ENCODE results near the gene ARID3A. TPM values are rescaled to one million over a fixed set of nuclear protein-coding genes. Genes with fewer than 3 reads are reported as not detected.

Gene ARID3A
- total RNA-seq, 1 donor from 2014 or later, result 35.0 TPM

DNA sequence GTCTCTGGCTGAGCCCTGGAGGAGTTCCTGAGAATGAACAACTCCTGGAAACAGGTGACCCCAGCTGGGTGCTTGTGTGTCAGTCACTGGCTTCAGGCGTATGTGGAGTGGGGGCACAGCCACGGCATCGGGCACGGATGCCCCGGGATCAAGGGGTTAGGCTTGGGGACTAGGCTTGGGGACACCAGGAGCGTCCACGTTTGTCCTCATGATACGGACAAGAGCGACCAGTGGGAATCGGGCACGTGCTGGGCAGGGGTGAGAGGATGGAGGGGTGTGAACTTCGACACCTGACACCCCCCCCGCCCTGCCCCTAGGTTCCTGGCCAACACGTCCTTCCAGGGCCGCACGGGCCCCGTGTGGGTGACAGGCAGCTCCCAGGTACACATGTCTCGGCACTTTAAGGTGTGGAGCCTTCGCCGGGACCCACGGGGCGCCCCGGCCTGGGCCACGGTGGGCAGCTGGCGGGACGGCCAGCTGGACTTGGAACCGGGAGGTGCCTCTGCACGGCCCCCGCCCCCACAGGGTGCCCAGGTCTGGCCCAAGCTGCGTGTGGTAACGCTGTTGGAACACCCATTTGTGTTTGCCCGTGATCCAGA lies 78.5 kb downstream of the ARID3A start:
- Mint-ChIP-seq H3K9me3 (no peaks in the 10 kb centered on the region), H3K36me3 (ENCODE audit: low read depth) (peaks cover 2% of the 10 kb centered on the region), H3K4me1 (ENCODE audit: low read depth) (peaks cover 2% of the 10 kb centered on the region), H3K27me3 (ENCODE audit: insufficient read depth) (peaks cover 13% of the 10 kb centered on the region), H3K4me3 (no peak overlapping the region), H3K27ac (no peak overlapping the region)
- intact Hi-C loops (cut with micrococcal nuclease), result no loop called here
- no peak for DNase-seq (ENCODE audit: low spot score)

DNA sequence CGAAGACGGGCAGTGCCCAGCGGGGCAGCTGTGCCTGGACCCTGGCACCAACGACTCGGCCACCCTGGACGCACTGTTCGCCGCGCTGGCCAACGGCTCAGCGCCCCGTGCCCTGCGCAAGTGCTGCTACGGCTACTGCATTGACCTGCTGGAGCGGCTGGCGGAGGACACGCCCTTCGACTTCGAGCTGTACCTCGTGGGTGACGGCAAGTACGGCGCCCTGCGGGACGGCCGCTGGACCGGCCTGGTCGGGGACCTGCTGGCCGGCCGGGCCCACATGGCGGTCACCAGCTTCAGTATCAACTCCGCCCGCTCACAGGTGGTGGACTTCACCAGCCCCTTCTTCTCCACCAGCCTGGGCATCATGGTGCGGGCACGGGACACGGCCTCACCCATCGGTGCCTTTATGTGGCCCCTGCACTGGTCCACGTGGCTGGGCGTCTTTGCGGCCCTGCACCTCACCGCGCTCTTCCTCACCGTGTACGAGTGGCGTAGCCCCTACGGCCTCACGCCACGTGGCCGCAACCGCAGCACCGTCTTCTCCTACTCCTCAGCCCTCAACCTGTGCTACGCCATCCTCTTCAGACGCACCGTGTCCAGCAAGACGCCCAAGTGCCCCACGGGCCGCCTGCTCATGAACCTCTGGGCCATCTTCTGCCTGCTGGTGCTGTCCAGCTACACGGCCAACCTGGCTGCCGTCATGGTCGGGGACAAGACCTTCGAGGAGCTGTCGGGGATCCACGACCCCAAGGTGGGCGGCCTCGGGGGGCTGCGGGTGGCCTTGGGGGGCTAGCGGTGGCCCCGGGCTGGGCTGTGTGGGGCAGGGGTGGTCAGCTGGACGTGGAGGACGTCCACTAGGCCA lies 79.2 kb downstream of the ARID3A start:
- Mint-ChIP-seq H3K27ac (no peak overlapping the region), H3K4me3 (no peak overlapping the region), H3K27me3 (ENCODE audit: insufficient read depth) (peaks cover 8% of the 10 kb centered on the region), H3K9me3 (no peaks in the 10 kb centered on the region), H3K4me1 (ENCODE audit: low read depth) (no peaks in the 10 kb centered on the region), H3K36me3 (ENCODE audit: low read depth) (peaks cover 4% of the 10 kb centered on the region)
- intact Hi-C loops (cut with micrococcal nuclease), result no loop called here
- no peak for DNase-seq (ENCODE audit: low spot score)

DNA sequence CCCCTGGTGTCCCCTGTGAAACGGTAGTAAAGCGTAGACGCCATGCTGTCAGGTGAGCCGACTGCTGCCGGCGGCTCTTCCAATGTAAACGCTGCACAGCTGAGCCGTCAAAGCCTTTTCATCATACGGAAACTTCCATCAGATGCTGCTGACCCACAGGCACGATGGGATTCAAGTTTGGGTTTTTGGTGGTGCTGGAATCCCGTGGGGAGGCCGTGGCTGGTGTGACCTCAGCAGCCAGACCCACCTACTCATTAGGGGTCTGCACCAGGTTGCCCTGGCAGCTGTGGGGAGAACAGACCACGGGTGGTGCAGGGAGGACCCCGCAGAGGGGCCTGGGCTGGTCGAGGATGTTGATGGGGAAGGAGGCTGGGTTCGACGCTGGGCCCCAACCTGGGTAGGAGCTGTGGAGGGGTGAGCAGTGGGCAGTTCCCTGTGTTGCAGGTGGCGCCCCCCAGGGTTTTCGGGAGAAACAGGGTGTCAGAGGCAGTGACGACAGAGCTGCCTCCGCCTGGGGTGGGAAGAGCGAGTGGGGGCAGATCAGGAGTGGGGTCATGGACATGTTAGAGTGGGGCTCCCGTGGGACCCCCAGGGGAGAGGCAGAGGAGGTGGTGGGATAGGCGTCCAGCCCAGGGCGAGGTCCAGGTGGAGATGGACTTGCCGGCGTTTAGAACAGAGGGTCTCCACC lies 81.0 kb downstream of the ARID3A start:
- Mint-ChIP-seq H3K36me3 (ENCODE audit: low read depth) (peaks cover 4% of the 10 kb centered on the region), H3K27ac (no peak overlapping the region), H3K27me3 (ENCODE audit: insufficient read depth) (peaks cover 2% of the 10 kb centered on the region), H3K4me1 (ENCODE audit: low read depth) (no peaks in the 10 kb centered on the region), H3K9me3 (no peaks in the 10 kb centered on the region), H3K4me3 (no peak overlapping the region)
- intact Hi-C loops (cut with micrococcal nuclease), result no loop called here
- no peak for DNase-seq (ENCODE audit: low spot score)

DNA sequence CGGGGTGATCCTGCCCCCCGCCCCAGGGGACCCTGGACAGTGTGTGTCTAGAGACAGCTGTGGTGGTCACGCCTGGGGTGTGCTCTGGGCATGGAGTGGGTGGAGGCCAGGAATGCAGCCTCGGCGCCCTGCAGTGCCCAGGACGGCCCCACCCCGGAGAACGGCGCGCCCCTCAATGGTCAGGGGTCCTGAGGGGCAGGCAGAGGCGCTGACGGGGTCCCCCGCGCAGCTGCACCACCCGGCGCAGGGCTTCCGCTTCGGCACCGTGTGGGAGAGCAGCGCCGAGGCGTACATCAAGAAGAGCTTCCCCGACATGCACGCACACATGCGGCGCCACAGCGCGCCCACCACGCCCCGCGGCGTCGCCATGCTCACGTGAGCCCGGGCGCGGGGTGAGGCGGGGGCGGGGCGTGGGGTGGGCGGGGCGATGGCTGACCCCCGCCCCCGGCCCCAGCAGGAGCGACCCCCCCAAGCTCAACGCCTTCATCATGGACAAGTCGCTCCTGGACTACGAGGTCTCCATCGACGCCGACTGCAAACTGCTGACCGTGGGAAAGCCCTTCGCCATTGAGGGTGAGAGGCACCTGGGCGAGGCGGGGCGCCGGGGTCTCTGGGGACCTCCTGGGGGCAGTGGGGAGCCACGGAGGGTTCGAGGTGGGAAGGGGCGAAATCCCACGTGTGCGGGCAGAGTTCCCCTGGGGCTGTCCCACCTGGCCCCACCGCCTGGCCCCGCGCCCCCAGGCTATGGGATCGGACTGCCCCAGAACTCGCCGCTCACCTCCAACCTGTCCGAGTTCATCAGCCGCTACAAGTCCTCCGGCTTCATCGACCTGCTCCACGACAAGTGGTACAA lies 81.8 kb downstream of the ARID3A start:
- Mint-ChIP-seq H3K27me3 (ENCODE audit: insufficient read depth) (no peaks in the 10 kb centered on the region), H3K27ac (no peak overlapping the region), H3K4me3 (no peak overlapping the region), H3K4me1 (ENCODE audit: low read depth) (no peaks in the 10 kb centered on the region), H3K9me3 (no peaks in the 10 kb centered on the region), H3K36me3 (ENCODE audit: low read depth) (peaks cover 4% of the 10 kb centered on the region)
- intact Hi-C loops (cut with micrococcal nuclease), result no loop called here
- DNase-seq (ENCODE audit: low spot score), result no peak

DNA sequence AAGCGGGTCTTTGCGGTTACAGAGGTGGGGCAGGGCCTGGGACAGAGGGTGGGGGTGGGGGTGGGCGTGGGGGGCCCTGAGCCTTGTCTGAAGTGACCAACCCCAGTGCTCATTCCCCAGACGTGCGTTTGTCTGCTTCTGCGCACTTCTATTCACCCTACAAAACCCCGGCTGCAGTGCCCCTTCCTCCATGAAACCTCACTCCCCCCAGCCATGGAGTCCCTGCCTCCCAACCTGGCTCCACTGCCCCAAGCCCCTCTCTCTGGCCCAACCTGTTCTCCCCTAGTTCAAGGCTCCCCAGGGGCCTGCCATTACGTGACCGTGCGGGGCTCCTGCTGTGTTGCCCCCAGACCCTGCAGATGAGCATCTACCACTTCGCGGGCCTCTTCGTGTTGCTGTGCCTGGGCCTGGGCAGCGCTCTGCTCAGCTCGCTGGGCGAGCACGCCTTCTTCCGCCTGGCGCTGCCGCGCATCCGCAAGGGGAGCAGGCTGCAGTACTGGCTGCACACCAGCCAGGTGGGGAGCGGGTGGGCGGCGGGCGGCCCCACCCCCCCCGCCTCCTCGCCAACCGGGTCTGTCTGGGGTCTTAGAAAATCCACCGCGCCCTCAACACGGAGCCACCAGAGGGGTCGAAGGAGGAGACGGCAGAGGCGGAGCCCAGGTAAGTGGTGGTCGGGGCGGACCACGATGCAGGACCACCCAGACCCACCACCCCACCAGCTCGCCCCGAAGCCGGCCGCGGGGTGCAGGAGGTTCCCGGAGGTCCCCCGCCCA lies 82.6 kb downstream of the ARID3A start:
- intact Hi-C loops (cut with micrococcal nuclease), result no loop called here
- Mint-ChIP-seq H3K9me3 (no peaks in the 10 kb centered on the region), H3K4me1 (ENCODE audit: low read depth) (no peaks in the 10 kb centered on the region), H3K27ac (no peak overlapping the region), H3K36me3 (ENCODE audit: low read depth) (peaks cover 4% of the 10 kb centered on the region), H3K4me3 (no peak overlapping the region), H3K27me3 (ENCODE audit: insufficient read depth) (no peaks in the 10 kb centered on the region)
- no peak for DNase-seq (ENCODE audit: low spot score)

DNA sequence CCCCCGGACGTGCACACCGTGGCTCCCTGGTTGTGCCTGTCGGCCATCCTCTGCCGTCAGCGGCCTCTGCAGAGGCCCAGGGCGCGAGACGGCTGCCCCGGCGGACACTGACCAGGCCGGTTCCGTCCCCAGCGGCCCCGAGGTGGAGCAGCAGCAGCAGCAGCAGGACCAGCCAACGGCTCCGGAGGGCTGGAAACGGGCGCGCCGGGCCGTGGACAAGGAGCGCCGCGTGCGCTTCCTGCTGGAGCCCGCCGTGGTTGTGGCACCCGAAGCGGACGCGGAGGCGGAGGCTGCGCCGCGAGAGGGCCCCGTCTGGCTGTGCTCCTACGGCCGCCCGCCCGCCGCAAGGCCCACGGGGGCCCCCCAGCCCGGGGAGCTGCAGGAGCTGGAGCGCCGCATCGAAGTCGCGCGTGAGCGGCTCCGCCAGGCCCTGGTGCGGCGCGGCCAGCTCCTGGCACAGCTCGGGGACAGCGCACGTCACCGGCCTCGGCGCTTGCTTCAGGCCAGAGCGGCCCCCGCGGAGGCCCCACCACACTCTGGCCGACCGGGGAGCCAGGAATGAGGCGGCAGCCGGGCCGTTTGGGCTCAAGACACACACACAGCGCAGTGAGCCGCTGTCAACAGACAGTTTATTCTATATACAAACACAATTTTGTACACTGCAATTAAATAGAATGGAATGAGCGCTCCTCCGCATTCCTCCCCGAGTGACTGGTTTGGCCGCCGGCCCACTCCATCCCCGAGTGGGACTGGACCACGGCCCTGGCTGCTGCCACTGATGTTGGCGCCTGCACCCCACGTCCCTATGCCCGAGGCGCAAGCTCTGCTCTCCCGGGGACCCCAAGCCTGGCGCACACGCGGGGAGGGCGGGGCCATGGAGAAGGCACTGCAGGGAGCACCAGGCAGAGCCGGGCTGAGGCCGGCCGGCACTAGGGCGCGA lies 83.5 kb downstream of the ARID3A start:
- no peaks in the 10 kb centered on the region for H3K4me1 Mint-ChIP-seq (ENCODE audit: low read depth)
- no peaks in the 10 kb centered on the region for H3K27me3 Mint-ChIP-seq (ENCODE audit: insufficient read depth)
- no peak for DNase-seq (ENCODE audit: low spot score)
- intact Hi-C loops (cut with micrococcal nuclease), result no loop called here
- no peak overlapping the region for H3K27ac Mint-ChIP-seq
- no peaks in the 10 kb centered on the region for H3K9me3 Mint-ChIP-seq
- H3K4me3 Mint-ChIP-seq, result no peak overlapping the region
- H3K36me3 Mint-ChIP-seq (ENCODE audit: low read depth), result peaks cover 6% of the 10 kb centered on the region

DNA sequence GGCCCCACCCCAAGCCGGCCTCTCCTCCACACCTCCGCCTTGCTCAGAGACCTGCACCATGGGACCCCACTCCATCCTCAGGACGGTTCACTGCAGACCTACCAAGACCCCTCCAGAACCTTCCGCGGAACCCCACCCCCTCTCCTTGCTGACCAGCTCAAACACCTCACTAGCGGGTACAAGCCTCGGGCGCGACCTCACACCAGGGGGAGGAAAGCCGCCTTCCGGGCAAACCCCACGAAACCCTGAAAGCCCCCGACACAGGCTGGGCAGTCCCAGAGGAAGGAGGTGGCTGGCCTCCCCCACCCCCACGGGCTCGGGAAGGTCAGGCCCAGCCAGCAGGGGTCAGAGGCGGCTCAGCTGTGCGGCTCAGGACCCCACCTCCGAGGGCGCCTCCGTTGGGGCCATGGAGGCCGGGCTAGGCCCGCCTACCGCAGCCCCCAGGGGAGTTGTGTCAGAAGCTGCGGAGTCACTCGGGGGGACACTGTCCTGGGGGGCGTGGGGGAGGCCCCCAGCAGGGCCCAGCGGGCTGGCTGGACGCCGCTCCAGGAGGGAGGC lies 84.2 kb downstream of the ARID3A start:
- Mint-ChIP-seq H3K4me3 (no peak overlapping the region), H3K27me3 (ENCODE audit: insufficient read depth) (no peaks in the 10 kb centered on the region), H3K9me3 (no peaks in the 10 kb centered on the region), H3K27ac (no peak overlapping the region), H3K4me1 (ENCODE audit: low read depth) (no peaks in the 10 kb centered on the region), H3K36me3 (ENCODE audit: low read depth) (peaks cover 6% of the 10 kb centered on the region)
- intact Hi-C loops (cut with micrococcal nuclease), result no loop called here
- DNase-seq (ENCODE audit: low spot score), result no peak

DNA sequence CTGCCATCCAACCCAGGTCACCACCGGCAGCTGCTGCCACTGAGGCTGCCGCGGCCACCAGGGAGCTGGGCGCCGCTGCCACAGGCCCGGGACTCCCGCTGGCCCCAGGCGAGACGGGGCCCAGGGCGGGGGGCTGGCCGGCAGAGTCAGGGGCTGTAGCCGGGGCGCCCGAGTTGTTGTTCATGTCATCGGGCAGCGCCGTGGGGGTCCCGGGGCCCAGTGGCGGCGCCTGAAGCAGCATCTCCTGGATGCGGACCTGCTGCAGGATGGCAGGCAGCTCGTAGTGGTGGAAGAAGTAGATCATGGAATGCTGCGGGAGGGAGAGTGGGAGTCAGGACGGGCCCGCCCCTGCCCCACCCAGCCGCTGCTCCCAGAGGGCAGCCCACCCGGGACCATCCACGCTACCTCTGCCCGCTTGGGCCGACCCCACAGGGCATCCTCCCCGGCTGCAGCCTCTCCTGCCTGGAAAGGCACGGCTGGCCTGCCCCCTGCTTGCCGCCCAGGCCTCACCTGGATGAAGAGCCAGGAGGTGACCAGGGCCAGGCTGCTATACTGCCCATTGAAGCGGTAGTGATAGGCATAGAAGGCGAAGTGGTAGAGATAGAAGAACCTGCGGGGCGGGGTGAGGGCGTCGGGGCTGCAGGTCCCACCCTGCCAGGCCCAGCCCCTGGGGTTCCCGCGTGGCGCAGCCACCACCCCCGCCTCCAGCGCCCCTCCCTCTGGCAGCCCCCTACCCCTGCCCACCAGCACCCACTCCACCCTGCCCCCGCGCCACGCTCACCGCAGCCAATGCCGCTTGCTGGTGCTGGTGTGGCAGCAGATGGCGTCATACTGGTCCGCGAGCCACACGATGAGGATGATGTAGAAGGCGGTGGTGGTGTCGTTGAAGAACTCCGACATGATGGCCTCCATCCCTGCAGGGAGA lies 85.0 kb downstream of the ARID3A start:
- H3K4me3 Mint-ChIP-seq, result no peak overlapping the region
- no peaks in the 10 kb centered on the region for H3K27me3 Mint-ChIP-seq (ENCODE audit: insufficient read depth)
- peaks cover 6% of the 10 kb centered on the region for H3K36me3 Mint-ChIP-seq (ENCODE audit: low read depth)
- intact Hi-C loops (cut with micrococcal nuclease), result no loop called here
- H3K4me1 Mint-ChIP-seq (ENCODE audit: low read depth), result no peaks in the 10 kb centered on the region
- H3K9me3 Mint-ChIP-seq, result no peaks in the 10 kb centered on the region
- DNase-seq (ENCODE audit: low spot score), result no peak
- H3K27ac Mint-ChIP-seq, result no peak overlapping the region

DNA sequence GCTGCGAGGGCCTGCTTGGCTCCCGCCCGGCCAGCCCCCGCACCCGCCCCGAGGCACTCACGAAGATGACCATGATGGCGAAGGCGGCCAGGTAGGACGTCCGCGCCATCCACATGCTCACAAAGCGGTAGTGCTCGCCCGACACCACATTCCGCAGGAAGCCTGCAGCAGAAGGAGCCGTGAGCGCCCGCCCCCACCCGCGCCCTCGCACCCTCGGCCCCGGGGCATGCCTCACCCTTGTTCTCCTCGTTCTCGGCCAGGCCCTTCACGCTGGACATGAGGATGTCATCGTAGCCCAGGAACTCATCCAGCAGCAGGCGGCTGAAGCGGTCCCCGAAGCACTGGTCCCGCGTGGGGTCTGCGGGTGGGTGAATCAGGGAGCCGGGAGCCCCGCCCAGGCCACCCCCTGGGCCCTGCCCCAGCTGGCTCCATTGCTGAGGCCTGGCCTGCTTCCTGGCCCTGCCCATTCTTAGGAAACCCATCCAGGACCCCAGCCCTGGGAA lies 86.0 kb downstream of the ARID3A start:
- no peak for DNase-seq (ENCODE audit: low spot score)
- Mint-ChIP-seq H3K9me3 (no peaks in the 10 kb centered on the region), H3K4me1 (ENCODE audit: low read depth) (peaks cover 1% of the 10 kb centered on the region), H3K36me3 (ENCODE audit: low read depth) (peaks cover 6% of the 10 kb centered on the region), H3K27me3 (ENCODE audit: insufficient read depth) (no peaks in the 10 kb centered on the region), H3K27ac (no peak overlapping the region), H3K4me3 (no peak overlapping the region)
- intact Hi-C loops (cut with micrococcal nuclease), result no loop called here

DNA sequence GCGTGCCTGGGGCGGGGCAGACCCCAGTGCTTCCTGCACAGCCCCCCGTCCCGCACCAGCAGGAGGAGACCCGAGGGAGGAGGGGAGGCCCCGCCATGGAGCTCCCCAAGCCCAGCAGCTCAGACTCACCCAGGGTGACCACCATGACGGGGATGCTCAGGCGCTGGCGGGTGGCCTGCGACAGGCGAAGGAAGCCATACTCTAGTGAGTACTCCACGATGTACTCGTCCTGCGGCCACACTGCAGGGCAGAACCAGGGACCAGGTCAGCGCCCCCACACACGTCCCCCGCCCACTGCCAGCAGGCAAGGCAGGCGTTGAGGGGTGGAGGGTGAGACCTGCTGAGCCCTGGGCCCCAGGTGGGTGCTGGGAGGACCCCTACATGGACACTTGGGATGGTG lies 86.5 kb downstream of the ARID3A start:
- Mint-ChIP-seq H3K27ac (no peak overlapping the region), H3K4me1 (ENCODE audit: low read depth) (peaks cover 6% of the 10 kb centered on the region), H3K9me3 (no peaks in the 10 kb centered on the region), H3K36me3 (ENCODE audit: low read depth) (peaks cover 6% of the 10 kb centered on the region), H3K27me3 (ENCODE audit: insufficient read depth) (no peaks in the 10 kb centered on the region), H3K4me3 (no peak overlapping the region)
- DNase-seq (ENCODE audit: low spot score), result no peak
- intact Hi-C loops (cut with micrococcal nuclease), result no loop called here

Measured in activated T-helper 1 cell treated with anti-CD3 and anti-CD28 coated beads, Interleukin-12 subunit alpha, Interleukin-12 subunit beta, Interleukin-2, Interleukin-4 antibody, amounts not matched to agents 30 ng/mL and 10 ng/mL and 1 ng/mL, durations not matched to agents 14 hours and 24 hours and 36 hours (primary cell).